HEK293T (cell line): ENCODE data around the gene SAXO1.

Experiments
- ELF4 ChIP-seq: fragments of 450-650 bp; IDR thresholded peaks from 2 replicates; pipeline ENCODE4 v1.6.1; 2017; ENCODE audit warnings: antibody characterized with exemption
- FOXA1 ChIP-seq: fragments of 450-650 bp; IDR thresholded peaks from 2 replicates; pipeline ENCODE4 v1.6.1; 2016; ENCODE audit warnings: mild to moderate bottlenecking
- FOXM1 ChIP-seq: fragments of 450-650 bp; IDR thresholded peaks from 2 replicates; pipeline ENCODE4 v1.6.1; 2017; ENCODE audit warnings: mild to moderate bottlenecking, borderline replicate concordance
- SP1 ChIP-seq: fragments of 450-650 bp; IDR thresholded peaks from 2 replicates; pipeline ENCODE4 v1.6.1; 2017
- ZNF384 ChIP-seq: fragments of 450-650 bp; IDR thresholded peaks from 2 replicates; pipeline ENCODE4 v1.6.1; 2016
- TF ChIP-seq, protein P1 (sequence below): fragments of 450-650 bp; IDR thresholded peaks from 2 replicates; pipeline ENCODE4 v1.6.1; 2016

DNA sequence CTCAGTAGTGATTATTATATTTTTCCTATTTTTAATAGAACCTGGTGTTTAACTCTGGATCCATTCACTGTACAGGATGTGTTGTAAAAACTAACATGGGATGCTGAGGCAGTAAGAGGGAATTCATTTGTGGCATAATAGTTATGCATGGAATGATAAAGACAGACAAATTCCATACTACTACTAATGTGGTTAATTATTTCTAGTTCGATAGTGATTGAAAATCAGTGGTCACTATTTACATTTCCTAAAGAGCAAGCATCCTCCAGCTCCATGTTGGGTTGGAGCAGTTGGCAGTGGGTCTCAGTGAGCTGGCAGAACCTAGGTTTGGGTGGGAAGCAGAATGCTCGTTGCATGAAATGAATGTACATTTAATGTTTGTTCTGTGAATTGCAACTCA, 122.6 kb downstream of the SAXO1 start:
- TF ChIP-seq FOXA1 (no peak), ELF4 (no peak), ZNF384 (no peak), FOXM1 (no peak), SP1 (no peak)
- TF ChIP-seq, protein P1, sequence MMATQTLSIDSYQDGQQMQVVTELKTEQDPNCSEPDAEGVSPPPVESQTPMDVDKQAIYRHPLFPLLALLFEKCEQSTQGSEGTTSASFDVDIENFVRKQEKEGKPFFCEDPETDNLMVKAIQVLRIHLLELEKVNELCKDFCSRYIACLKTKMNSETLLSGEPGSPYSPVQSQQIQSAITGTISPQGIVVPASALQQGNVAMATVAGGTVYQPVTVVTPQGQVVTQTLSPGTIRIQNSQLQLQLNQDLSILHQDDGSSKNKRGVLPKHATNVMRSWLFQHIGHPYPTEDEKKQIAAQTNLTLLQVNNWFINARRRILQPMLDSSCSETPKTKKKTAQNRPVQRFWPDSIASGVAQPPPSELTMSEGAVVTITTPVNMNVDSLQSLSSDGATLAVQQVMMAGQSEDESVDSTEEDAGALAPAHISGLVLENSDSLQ = no peak
